Measurements from ENCODE around the gene JAZF1.

- TF ChIP-seq CTCF (IDR thresholded peaks at IDR 0.05 in 2 of 3, conservative IDR thresholded peaks at IDR 0.05 in 1 of 3; ENCODE audit: control insufficient read depth in 2 of 3, extremely low read depth in 1 of 3, insufficient read depth in 1 of 3, low read depth in 3 of 3, low read length in 3 of 3) (no peak), ELK1 (IDR thresholded peaks at IDR 0.05; ENCODE audit: low read depth, low read length) (no peak), POLR2AphosphoS5 (IDR thresholded peaks at IDR 0.05; ENCODE audit: low read length) (no peak), EZH2 (IDR thresholded peaks at IDR 0.05; ENCODE audit: borderline replicate concordance, control insufficient read depth, low read depth, low read length) (no peak), RBBP5 (conservative IDR thresholded peaks at IDR 0.05) (no peak), BHLHE40 (IDR thresholded peaks at IDR 0.05; ENCODE audit: borderline replicate concordance in 1 of 2, low read depth in 2 of 2, low read length in 1 of 2) (no peak), NKRF (conservative IDR thresholded peaks at IDR 0.05) (no peak), YY1 (IDR thresholded peaks at IDR 0.05; ENCODE audit: low read depth, low read length) (no peak), ZNF217 (IDR thresholded peaks at IDR 0.05) (no peak), RCOR1 (conservative IDR thresholded peaks at IDR 0.05; ENCODE audit: low read depth, low read length) (no peak), USF2 (IDR thresholded peaks at IDR 0.05; ENCODE audit: borderline replicate concordance, low read depth, low read length) (no peak)
These were observed 46.7 kb downstream of the JAZF1 start for GRCh38 chr7:28133872-28134271.
